Activated T-helper 2 cell treated with anti-CD3 and anti-CD28 coated beads, Interferon-gamma antibody, Interleukin-2, Interleukin-4, amounts not matched to agents 10 μg/mL and 5 μg/mL and 100 μg/mL, durations not matched to agents 14 hours and 24 hours and 36 hours (primary cell): ENCODE data around the gene SETD1B. TPM values are rescaled to one million over a fixed set of nuclear protein-coding genes. Genes with fewer than 3 reads are reported as not detected.
"Not testable (repeated sequence)": the region's sequence is repeated elsewhere in the genome, so short reads cannot be mapped to it uniquely, and the experiment has no call there.

ENCODE experiments used
- DNase-seq: peaks from one replicate; pipeline ENCODE4 v3.0.0; 2021; ENCODE audit warnings: low spot score
- H3K27ac Mint-ChIP-seq: one replicate; pipeline ENCODE4 v1.8.0; 2021; ENCODE audit warnings: mixed read lengths
- H3K27me3 Mint-ChIP-seq: one replicate; pipeline ENCODE4 v1.8.0; 2021; ENCODE audit warnings: low read depth, mixed read lengths
- H3K36me3 Mint-ChIP-seq: one replicate; pipeline ENCODE4 v1.8.0; 2021; ENCODE audit warnings: low read depth, mixed read lengths
- H3K4me1 Mint-ChIP-seq: one replicate; pipeline ENCODE4 v1.8.0; 2021; ENCODE audit warnings: low read depth, mixed read lengths
- H3K4me3 Mint-ChIP-seq: one replicate; pipeline ENCODE4 v1.8.0; 2021; ENCODE audit warnings: low read depth, mild to moderate bottlenecking, moderate library complexity, mixed read lengths
- H3K9me3 Mint-ChIP-seq: one replicate; pipeline ENCODE4 v1.8.0; 2021; ENCODE audit warnings: mixed read lengths
- intact Hi-C: fragments of 100-400 bp; cut with micrococcal nuclease; formaldehyde crosslinking; loops from one replicate; pipeline ENCODE4 v1.15.1; 2023
- total RNA-seq: library from RNA; stranded (reverse); gene quantifications from 2 replicates; pipeline ENCODE4 v1.2.3, GENCODE V29; 2022

SETD1B gene
- total RNA-seq, 1 donor from 2014 or later, result 24.0 TPM

DNA sequence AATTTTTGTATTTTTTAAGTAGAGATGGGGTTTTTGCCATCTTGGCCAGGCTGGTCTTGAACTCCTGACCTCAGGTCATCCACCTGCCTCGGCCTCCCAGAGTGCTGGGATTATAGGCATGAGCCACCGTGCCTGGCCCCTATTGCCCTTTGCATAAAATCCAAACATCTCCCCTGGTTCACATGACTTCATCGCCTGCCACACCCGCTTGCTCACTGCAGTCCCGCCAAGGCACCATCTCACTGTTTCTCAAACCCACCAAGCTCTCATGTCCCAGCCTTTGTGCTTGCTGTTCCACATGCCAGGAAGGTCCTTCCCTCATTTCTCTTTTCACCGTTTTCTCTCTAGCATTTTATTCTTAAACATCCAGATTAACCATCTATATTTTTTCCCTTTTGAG, 20.0 kb upstream of the SETD1B start:
- Mint-ChIP-seq H3K9me3 (no peaks in the 10 kb centered on the region), H3K4me3 (peak overlapping the region; percentile 27), H3K36me3 (peaks cover 69% of the 10 kb centered on the region), H3K4me1 (peaks cover 51% of the 10 kb centered on the region), H3K27ac (peak overlapping the region; percentile 77), H3K27me3 (no peaks in the 10 kb centered on the region)
- no peak for DNase-seq
- intact Hi-C loops, result loop anchor here (10.0 kb wide), 1 partner anchor 381 kb away; no protein-coding TSS in a partner anchor

DNA sequence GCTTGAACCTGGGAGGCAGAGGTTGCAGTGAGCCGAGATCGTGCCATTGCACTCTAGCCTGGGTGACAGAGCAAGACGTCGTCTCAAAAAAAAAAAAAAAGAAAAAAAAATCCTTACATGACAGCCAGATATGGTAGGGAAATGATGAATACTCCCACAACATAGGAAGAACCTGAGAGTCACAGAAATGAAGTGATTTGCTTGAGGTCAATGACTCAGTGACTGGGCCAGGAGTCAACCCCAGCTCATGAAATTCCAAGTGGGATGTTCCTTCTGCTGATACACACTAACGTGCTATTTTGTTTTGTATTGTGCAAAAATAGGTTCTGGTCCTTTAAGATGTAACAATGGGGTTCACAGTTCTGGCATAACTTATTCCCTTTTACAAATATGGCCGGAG, 19.3 kb upstream of the SETD1B start:
- intact Hi-C loops, result loop anchor here (10.0 kb wide), 1 partner anchor 380 kb away; no protein-coding TSS in a partner anchor
- H3K36me3 Mint-ChIP-seq, result peaks cover 62% of the 10 kb centered on the region
- H3K4me1 Mint-ChIP-seq, result peaks cover 57% of the 10 kb centered on the region
- H3K27me3 Mint-ChIP-seq, result no peaks in the 10 kb centered on the region
- no peak for DNase-seq
- H3K9me3 Mint-ChIP-seq, result no peaks in the 10 kb centered on the region
- H3K27ac Mint-ChIP-seq, result peak overlapping the region; percentile 77
- peak overlapping the region; percentile 66 for H3K4me3 Mint-ChIP-seq

DNA sequence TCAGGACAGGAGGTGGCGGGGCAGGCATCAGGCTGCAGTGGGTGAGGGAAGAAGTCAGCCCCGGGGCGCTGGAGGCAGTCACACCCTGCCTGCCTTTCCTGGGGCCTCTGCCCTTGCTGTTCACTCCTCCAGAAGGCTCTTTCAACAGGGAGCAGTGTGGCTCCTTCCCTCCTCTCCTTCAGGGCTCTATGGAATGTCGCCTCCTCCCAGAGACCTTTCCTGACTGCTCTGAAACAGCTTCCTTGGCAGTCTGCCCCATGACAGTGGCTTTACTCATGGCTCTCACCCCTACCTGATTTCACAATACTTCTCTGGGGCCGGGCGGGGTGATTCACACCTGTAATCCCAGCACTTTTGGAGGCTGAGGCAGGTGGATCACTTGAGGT, 17.4 kb upstream of the SETD1B start:
- Mint-ChIP-seq H3K27ac (peak overlapping the region; percentile 86), H3K9me3 (no peaks in the 10 kb centered on the region), H3K4me3 (peak overlapping the region; percentile 17), H3K36me3 (peaks cover 75% of the 10 kb centered on the region), H3K27me3 (no peaks in the 10 kb centered on the region), H3K4me1 (peaks cover 72% of the 10 kb centered on the region)
- intact Hi-C loops, result loop anchor here (10.0 kb wide), 1 partner anchor 378 kb away; no protein-coding TSS in a partner anchor
- no peak for DNase-seq

DNA sequence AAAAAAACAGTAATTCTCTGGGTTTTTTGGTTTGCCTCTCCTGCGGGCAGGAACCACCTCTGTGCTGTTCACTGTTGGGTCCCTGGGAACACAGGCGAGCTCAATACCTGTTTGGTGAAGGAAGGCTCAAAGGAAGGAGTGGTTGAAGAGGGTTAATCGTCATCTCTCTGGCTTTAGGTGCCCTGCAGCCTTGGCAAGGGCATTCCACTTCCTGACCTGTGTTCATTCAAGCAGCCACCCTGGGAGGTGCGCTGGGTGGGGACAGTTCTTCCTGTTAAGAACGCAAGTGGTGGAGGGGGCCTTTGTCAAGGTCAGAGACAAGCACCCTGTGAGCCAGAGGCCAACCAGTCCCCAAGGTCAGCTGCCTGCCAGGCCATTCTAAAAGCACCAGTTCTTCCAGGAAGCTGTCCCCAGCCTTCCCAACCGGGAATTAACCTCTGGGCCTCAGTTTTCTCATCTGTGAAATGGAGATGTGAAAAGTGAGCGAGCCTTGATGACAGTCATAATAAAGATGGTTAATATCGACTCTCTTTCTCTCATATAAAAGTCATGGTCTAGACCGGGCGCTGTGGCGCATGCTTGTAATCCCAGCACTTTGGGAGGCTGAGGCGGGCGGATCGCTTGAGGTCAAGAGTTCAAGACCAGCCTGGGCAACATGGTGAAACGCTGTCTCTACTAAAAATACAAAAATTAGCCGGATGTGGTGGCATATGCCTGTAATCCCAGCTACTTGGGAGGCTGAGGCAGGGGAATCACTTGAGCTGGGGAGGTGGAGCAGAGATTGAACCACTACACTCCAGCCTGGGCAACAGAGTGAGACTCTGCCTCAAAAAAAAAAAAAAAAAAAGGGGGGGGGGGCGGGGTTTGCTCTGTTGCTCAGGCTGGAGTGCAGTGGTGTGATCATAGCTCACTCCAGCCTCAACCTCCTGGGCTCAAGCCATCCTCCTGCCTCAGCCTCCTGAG, 16.5 kb upstream of the SETD1B start:
- H3K9me3 Mint-ChIP-seq, result no peaks in the 10 kb centered on the region
- intact Hi-C loops, result loop anchor here (10.0 kb wide), 1 partner anchor 377 kb away; no protein-coding TSS in a partner anchor
- peak overlapping the region; percentile 98 for H3K27ac Mint-ChIP-seq
- no peaks in the 10 kb centered on the region for H3K27me3 Mint-ChIP-seq
- H3K4me3 Mint-ChIP-seq, result peak overlapping the region; percentile 61
- no peak for DNase-seq
- H3K36me3 Mint-ChIP-seq, result peaks cover 73% of the 10 kb centered on the region
- H3K4me1 Mint-ChIP-seq, result peaks cover 67% of the 10 kb centered on the region

DNA sequence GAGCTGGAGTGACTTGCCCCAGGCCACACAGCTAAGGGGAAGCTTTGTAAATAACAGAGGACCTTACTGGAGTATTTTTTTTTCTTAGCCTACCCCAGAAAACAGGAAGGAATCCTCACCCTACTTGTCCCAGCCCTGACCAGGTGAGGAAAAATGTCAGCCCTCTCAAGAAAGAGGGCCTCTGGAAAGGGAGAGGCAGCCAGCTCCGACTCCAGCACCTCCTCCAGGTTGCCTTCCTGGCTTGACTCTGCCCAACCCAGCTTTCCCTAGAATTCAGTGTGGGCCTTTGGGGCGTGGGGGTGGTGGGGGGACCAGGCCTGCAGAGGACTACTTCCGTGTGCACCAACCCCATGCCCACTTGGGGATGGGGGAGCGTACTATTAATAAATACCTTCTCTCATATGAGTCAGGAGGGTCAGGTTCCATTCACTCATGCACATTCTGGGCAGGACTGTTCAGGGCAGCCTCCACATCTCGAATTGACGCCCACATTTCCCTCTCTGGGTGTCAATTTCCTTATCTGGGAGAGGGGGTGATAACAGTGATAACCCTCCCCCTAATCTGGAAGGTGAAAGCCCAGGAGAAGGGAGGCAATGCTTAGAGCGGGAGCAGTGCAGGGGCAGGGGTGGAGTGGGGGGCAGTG, 15.5 kb upstream of the SETD1B start:
- peak overlapping the region; percentile 98 for H3K27ac Mint-ChIP-seq
- intact Hi-C loops, result loop anchor here (10.0 kb wide), 1 partner anchor 377 kb away; no protein-coding TSS in a partner anchor
- DNase-seq, result no peak
- no peaks in the 10 kb centered on the region for H3K27me3 Mint-ChIP-seq
- peaks cover 69% of the 10 kb centered on the region for H3K36me3 Mint-ChIP-seq
- peak overlapping the region; percentile 88 for H3K4me3 Mint-ChIP-seq
- no peaks in the 10 kb centered on the region for H3K9me3 Mint-ChIP-seq
- peaks cover 63% of the 10 kb centered on the region for H3K4me1 Mint-ChIP-seq

DNA sequence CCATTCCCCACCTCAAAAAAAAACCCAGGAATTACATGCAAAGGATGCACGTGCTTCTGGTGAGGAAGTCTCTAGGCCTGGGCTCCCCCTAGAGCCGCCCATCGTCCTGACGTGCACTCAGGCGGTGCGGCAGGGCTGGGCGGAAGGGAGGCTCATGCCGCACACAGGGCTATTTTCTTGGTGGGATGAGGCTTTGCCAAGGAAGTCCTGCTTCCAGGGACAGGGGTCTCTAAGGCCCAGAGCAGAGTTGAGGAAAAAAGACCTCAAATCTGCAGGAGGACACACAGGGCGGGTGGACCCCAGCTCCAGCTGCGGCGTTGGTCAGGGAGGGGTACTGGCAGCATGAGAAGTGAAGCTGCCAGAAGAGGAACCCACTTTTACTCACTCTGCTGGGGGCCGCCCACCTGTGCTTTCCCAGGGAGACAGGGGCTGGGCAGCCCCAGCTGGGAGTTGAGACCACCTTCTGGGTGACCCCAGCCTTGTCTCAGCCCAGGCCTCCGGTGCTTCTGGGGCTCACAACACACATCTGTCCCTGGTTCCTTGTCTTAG, 14.5 kb upstream of the SETD1B start:
- H3K4me1 Mint-ChIP-seq, result peaks cover 58% of the 10 kb centered on the region
- no peaks in the 10 kb centered on the region for H3K27me3 Mint-ChIP-seq
- peak overlapping the region; percentile 98 for H3K27ac Mint-ChIP-seq
- peaks cover 63% of the 10 kb centered on the region for H3K36me3 Mint-ChIP-seq
- DNase-seq, result no peak
- no peaks in the 10 kb centered on the region for H3K9me3 Mint-ChIP-seq
- peak overlapping the region; percentile 88 for H3K4me3 Mint-ChIP-seq
- intact Hi-C loops, result loop anchor here (10.0 kb wide), 1 partner anchor 375 kb away; no protein-coding TSS in a partner anchor

DNA sequence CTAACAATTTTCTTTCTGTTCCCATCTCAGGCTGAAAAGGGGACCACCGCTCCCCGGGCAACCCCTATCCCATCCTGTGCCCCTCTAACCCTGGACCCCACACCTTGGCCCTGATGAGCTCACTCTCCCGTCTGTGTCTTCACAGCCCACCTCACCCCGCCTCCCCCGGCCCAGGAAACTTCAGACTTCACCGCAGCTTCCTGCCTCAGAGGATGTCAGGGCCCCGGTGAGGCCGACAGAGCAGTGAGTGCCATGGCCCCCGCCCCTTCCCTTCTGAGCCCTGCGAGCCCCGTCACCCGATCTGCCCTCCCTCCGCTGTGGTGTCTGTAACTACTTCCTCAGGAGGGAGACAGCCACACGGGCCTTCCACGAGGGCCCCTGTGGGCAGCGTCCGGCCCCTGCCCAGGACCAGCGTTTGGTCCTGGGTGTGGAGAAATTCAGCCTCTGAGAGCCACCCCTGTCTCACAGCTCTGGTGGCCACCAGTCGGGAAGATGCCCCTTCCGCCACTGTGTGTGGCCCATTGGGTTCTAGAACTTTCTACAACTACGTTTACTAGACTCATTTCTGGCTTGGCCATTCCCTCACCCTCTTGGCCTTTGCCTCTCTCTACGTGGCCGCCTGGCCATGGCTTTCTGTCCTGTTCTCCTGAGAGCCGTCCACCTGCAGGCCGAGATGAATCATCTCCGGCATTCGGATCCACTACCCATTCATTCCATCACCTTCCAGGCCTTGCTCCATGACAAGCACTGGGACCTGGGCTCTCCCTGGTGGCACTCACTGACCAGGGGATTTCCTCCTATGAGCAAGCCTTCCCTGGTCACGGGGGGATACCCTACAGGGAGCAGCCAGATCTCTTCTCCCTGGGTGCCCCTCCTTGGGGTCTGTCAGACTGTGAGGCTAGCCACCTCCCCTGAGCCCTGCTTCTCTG, 13.7 kb upstream of the SETD1B start:
- intact Hi-C loops, result loop anchor here (5.0 to 10.0 kb wide), 3 partner anchors 78 to 375 kb away; partner anchors contain the start of genes ORAI1 and TMEM120B
- Mint-ChIP-seq H3K27me3 (no peaks in the 10 kb centered on the region), H3K4me3 (peak overlapping the region; percentile 88), H3K9me3 (no peaks in the 10 kb centered on the region), H3K4me1 (peaks cover 58% of the 10 kb centered on the region), H3K27ac (peak overlapping the region; percentile 98), H3K36me3 (peaks cover 58% of the 10 kb centered on the region)
- peak; percentile 93 for DNase-seq

DNA sequence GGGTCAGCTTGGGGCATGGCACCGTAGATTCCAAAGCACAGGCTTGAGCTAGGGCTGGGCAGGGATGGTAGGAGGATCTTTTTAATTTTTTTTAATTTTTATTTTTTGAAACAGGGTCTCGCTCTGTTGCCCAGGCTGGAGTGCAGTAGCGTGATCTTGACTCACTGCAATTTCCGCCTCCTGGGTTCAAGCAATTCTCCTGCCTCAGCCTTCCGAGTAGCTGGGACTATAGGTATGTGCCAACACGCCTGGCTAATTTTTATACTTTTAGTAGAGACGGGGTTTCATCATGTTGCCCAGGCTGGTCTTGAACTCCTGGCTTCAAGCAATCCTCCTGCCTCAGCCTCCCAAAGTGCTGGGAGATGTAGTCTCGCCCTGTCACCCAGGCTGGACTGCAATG, 13.0 kb upstream of the SETD1B start:
- not testable (repeated sequence) for H3K27me3 Mint-ChIP-seq, DNase-seq, H3K9me3 Mint-ChIP-seq
- H3K36me3 Mint-ChIP-seq, result peaks cover 61% of the 10 kb centered on the region
- H3K4me1 Mint-ChIP-seq, result peaks cover 61% of the 10 kb centered on the region
- H3K27ac Mint-ChIP-seq, result peak overlapping the region; percentile 98
- peak overlapping the region; percentile 91 for H3K4me3 Mint-ChIP-seq
- intact Hi-C loops, result loop anchor here (5.0 kb wide), 2 partner anchors 78 to 163 kb away; partner anchors contain the start of genes ORAI1 and TMEM120B

DNA sequence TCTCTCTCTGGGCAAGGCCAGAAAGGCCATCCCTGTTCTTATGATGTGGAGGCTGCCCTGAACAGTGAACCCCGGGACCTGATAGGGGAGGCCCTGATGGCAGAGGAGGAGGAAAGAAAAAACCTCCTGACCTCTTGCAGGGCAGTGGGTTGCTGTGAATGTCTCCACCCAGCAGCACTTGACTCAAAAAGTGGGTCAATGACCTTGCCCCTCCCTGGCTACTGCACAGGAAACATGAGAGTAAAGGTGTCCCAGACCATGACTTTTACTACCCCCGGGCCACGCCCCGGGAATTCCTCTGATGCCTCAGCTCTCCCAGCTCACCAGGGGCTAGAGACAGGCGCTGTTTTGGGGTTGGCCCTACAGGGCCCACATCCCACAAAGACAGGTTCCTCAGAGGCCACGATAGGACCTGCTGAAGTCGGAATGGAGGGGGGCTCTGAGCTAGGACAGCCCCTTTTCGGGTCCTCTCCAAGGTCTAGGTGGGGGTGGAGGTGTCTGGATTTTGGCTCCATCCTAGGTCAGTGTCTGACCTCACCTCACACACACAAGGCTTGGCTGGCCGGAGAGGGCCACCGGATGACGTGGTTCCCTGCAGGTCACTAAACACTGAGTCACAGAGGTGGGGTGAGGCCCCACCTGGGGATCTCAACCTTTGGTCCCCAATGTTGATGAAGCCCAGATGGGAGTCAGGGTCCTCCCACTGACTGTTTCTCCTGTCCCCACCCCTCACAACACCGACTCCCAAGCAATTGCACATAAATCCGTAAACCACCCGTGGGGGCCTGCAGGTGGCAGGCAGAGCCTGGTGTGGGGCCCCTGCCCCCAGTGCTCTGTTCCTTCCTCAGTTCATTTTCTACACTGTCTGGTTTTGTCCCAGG, 11.9 kb upstream of the SETD1B start:
- Mint-ChIP-seq H3K27me3 (no peaks in the 10 kb centered on the region), H3K4me3 (peak overlapping the region; percentile 91), H3K4me1 (peaks cover 55% of the 10 kb centered on the region), H3K36me3 (peaks cover 61% of the 10 kb centered on the region), H3K9me3 (no peaks in the 10 kb centered on the region), H3K27ac (peak overlapping the region; percentile 76)
- intact Hi-C loops, result loop anchor here (5.0 kb wide), 2 partner anchors 80 to 165 kb away; partner anchors contain the start of genes ORAI1 and TMEM120B
- no peak for DNase-seq

DNA sequence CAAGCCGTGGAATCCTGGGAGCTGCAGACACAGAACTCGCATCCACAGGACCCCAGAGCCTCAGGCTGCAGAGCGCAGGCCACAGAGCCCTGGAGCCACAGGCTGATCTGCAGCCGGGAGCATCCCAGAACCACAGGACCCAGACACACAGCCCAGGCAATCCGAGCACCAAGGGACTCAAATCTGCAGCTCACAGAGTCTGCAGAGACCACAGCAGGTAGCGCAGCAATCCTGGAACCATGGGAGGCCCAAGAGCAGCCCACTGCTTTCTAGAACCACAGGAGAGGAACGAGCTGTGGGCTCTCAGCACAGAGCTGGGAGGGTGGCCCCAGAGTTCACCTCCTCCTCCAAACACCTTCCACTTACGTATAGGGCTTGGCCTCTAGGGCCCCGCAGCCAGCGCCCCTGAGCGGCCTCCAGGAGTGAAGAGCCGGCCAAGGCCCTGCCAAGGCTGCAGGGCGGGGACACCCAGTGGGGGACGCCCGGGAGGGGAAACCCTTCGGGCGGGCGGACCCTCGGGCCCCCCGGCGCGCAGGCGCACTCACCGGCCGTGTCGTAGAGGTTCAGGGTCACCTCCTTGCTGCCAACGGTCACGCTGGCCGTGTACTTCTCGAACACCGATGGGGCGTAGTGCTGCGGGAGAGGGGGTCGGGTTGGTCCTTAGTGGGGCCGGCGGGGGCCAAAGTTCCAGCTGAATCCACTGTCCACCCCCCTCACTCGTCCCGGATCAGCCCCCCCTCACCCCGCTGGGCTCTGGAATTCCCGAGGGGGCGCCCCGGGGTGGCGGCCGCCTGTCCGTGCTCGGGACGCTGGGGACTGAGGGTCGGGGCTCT, 11.0 kb upstream of the SETD1B start:
- Mint-ChIP-seq H3K4me1 (peaks cover 54% of the 10 kb centered on the region), H3K4me3 (peak overlapping the region; percentile 91), H3K9me3 (no peaks in the 10 kb centered on the region), H3K36me3 (peaks cover 61% of the 10 kb centered on the region), H3K27me3 (no peaks in the 10 kb centered on the region), H3K27ac (peak overlapping the region; percentile 76)
- intact Hi-C loops, result loop anchor here (1.0 to 5.0 kb wide), 3 partner anchors 11 to 166 kb away; partner anchors contain the start of genes ORAI1 and TMEM120B
- peak; percentile 60 for DNase-seq
